Stimulated activated naive CD4-positive, alpha-beta T cell (primary cell): ENCODE results near the gene ZNF891.

Experiments
- DNase-seq, 6 experiments: peaks; one replicate each; lab custom pipeline; 2025; lab: John Stamatoyannopoulos, UW

Gene ZNF891

GRCh38 chr12:133130038-133130807 is at the start of gene ZNF891, which contains the start of gene ZNF10:
Gene ZNF891 (minus strand): TSS chr12:133130274. CDS start chr12:133121918, 8,356 bp downstream.
Gene ZNF10 (plus strand): TSS chr12:133130627. CDS start chr12:133144493, 13,866 bp downstream.
- peak; percentile 94 to 98 (median 95) for DNase-seq

- DNase-seq, result no peak
Measured at GRCh38 chr12:133174901-133175300, 44.8 kb upstream of the ZNF891 start.

GRCh38 chr12:133172491-133172890 is 42.4 kb upstream of the ZNF891 start:
- DNase-seq, result no peak

GRCh38 chr12:133165776-133166175 is 35.7 kb upstream of the ZNF891 start:
- no peak for DNase-seq

GRCh38 chr12:133156125-133156690 is 26.1 kb upstream of the ZNF891 start:
- no peak for DNase-seq

GRCh38 chr12:133145981-133146380 is 15.9 kb upstream of the ZNF891 start:
- DNase-seq, result no peak

- DNase-seq, result no peak
Measured at GRCh38 chr12:133135747-133136146, 5.7 kb upstream of the ZNF891 start.

GRCh38 chr12:133130808-133131128 is 694 bp upstream of the ZNF891 start:
- peak in 2 of 6 experiments; percentile 62 to 71 for DNase-seq

GRCh38 chr12:133129368-133130037 is 571 bp downstream of the ZNF891 start:
- peak in 3 of 6 experiments; percentile 3 to 14 (median 4) for DNase-seq

GRCh38 chr12:133124674-133125073 is 5.4 kb downstream of the ZNF891 start:
- DNase-seq, result no peak

- no peak for DNase-seq
Measured at GRCh38 chr12:133120385-133121191, 9.5 kb downstream of the ZNF891 start.

- no peak for DNase-seq
Measured at GRCh38 chr12:133108150-133108549, 21.9 kb downstream of the ZNF891 start.

GRCh38 chr12:133107121-133107520 is 23.0 kb downstream of the ZNF891 start:
- DNase-seq, result no peak

GRCh38 chr12:133106253-133106652 is 23.8 kb downstream of the ZNF891 start:
- DNase-seq, result no peak

GRCh38 chr12:133105620-133106019 is 24.5 kb downstream of the ZNF891 start:
- DNase-seq, result no peak

GRCh38 chr12:133083345-133083744 is 46.7 kb downstream of the ZNF891 start:
- DNase-seq, result no peak

GRCh38 chr12:133081159-133081780 is 48.8 kb downstream of the ZNF891 start:
- DNase-seq, result peak in 1 of 6 experiments; percentile 16

- DNase-seq, result peak; percentile 93 to 99 (median 98)
Measured at GRCh38 chr12:133080368-133081158, 49.5 kb downstream of the ZNF891 start, which contains the start of gene ZNF140. Gene ZNF140 (plus strand): TSS chr12:133080923. CDS start chr12:133081321, 398 bp downstream.

GRCh38 chr12:133080026-133080367 is 50.1 kb downstream of the ZNF891 start:
- peak in 4 of 6 experiments; percentile 95 to 97 (median 96) for DNase-seq

- no peak for DNase-seq
Measured at GRCh38 chr12:133073836-133074235, 56.2 kb downstream of the ZNF891 start.

GRCh38 chr12:133063556-133063955 is 66.5 kb downstream of the ZNF891 start:
- DNase-seq, result no peak
